Neural cell (in vitro differentiated cells): ENCODE measurements around the gene LCE1D. TPM values are rescaled to one million over a fixed set of nuclear protein-coding genes. Genes with fewer than 3 reads are reported as not detected.

ENCODE experiments used
- H2AFZ ChIP-seq: fragments of 200-600, 300-800 bp; sonication (generic), shearing (Covaris generic); 2 replicates; pipeline ENCODE4 v1.6.0; 2014; ENCODE audit warnings: low read depth, mild to moderate bottlenecking, antibody characterized with exemption, low read length, moderate library complexity
- H3F3A ChIP-seq: fragments of 200-600 bp; shearing (Covaris generic); 2 replicates; pipeline ENCODE4 v1.6.1; 2016; ENCODE audit warnings: mild to moderate bottlenecking, moderate library complexity, mixed read lengths, antibody characterized with exemption, low read length; ENCODE audit not compliant: insufficient read depth, poor library complexity, severe bottlenecking
- H3K27ac ChIP-seq: fragments of 200-600, 300-800 bp; sonication (generic), shearing (Covaris generic); 2 replicates; pipeline ENCODE4 v1.5.1; 2014; ENCODE audit warnings: mild to moderate bottlenecking, low read length, moderate library complexity
- H3K27me3 ChIP-seq: fragments of 300-800, 200-600 bp; sonication (generic), shearing (Covaris generic); 2 replicates; pipeline ENCODE4 v1.6.0; 2014; ENCODE audit warnings: mild to moderate bottlenecking, low read depth, low read length, moderate library complexity; ENCODE audit not compliant: insufficient read depth
- H3K36me3 ChIP-seq: fragments of 300-800, 200-600 bp; sonication (generic), shearing (Covaris generic); 2 replicates; pipeline ENCODE4 v1.5.1; 2014; ENCODE audit warnings: mild to moderate bottlenecking, antibody characterized with exemption, low read length, moderate library complexity; ENCODE audit not compliant: insufficient read depth
- H3K4me2 ChIP-seq: fragments of 300-800, 200-600 bp; sonication (generic), shearing (Covaris generic); 2 replicates; pipeline ENCODE4 v1.6.0; 2014; ENCODE audit warnings: mild to moderate bottlenecking, low read length
- H3K4me3 ChIP-seq: fragments of 300-800, 200-600 bp; sonication (generic), shearing (Covaris generic); 2 replicates; pipeline ENCODE4 v1.5.1; 2014; ENCODE audit warnings: mild to moderate bottlenecking, low read length, moderate library complexity
- H3K79me2 ChIP-seq: fragments of 200-600 bp; shearing (Covaris generic); replicated peaks from 2 replicates; pipeline ENCODE4 v1.6.0; 2014; ENCODE audit warnings: mild to moderate bottlenecking, low read length, moderate library complexity; ENCODE audit not compliant: insufficient read depth
- H3K9ac ChIP-seq: fragments of 300-800, 200-600 bp; sonication (generic), shearing (Covaris generic); 2 replicates; pipeline ENCODE4 v1.6.1; 2016; ENCODE audit warnings: mild to moderate bottlenecking, low read length, mixed read lengths
- H3K9me2 ChIP-seq: fragments of 200-600 bp; shearing (Covaris generic); 2 replicates; pipeline ENCODE4 v1.6.1; 2016; ENCODE audit warnings: mild to moderate bottlenecking, low read length, mixed read lengths; ENCODE audit not compliant: insufficient read depth
- H3K9me3 ChIP-seq: fragments of 200-600, 300-800 bp; sonication (generic), shearing (Covaris generic); 2 replicates; pipeline ENCODE4 v1.6.1; 2016; ENCODE audit warnings: mild to moderate bottlenecking, mixed run types, low read length, moderate library complexity, mixed read lengths
- H4K20me1 ChIP-seq: fragments of 200-600 bp; shearing (Covaris generic); 2 replicates; pipeline ENCODE4 v1.6.1; 2016; ENCODE audit warnings: mild to moderate bottlenecking, mixed run types; ENCODE audit not compliant: insufficient read depth
- CTCF ChIP-seq: fragments of 450-650 bp; IDR thresholded peaks from 2 replicates; pipeline ENCODE4 v1.5.1; 2014; ENCODE audit warnings: antibody characterized with exemption, mild to moderate bottlenecking, moderate library complexity; ENCODE audit not compliant: poor library complexity, severe bottlenecking
- EP300 ChIP-seq: fragments of 450-650 bp; conservative IDR thresholded peaks from 2 replicates; pipeline ENCODE4 v1.6.1; 2014; ENCODE audit warnings: antibody characterized with exemption, mild to moderate bottlenecking, moderate library complexity; ENCODE audit not compliant: poor library complexity, severe bottlenecking
- EZH2 ChIP-seq: fragments of 200-600, 300-800 bp; shearing (Covaris generic), sonication (generic); IDR thresholded peaks from 2 replicates; pipeline ENCODE4 v1.6.1; 2014; ENCODE audit warnings: antibody characterized with exemption, low read length, borderline replicate concordance, mild to moderate bottlenecking; ENCODE audit not compliant: insufficient read depth, poor library complexity, severe bottlenecking
- MXI1 ChIP-seq: fragments of 450-650 bp; conservative IDR thresholded peaks from 2 replicates; pipeline ENCODE4 v1.6.1; 2014; ENCODE audit warnings: antibody characterized with exemption, mild to moderate bottlenecking; ENCODE audit not compliant: poor library complexity, severe bottlenecking
- POLR2AphosphoS5 ChIP-seq: IDR thresholded peaks from 2 replicates; pipeline ENCODE4 v1.6.1; 2012
- RAD21 ChIP-seq: fragments of 450-650 bp; conservative IDR thresholded peaks from 2 replicates; pipeline ENCODE4 v1.6.1; 2014; ENCODE audit warnings: antibody characterized with exemption, mild to moderate bottlenecking, moderate library complexity
- REST ChIP-seq: IDR thresholded peaks from 2 replicates; pipeline ENCODE4 v1.6.1; 2012; ENCODE audit warnings: borderline replicate concordance
- SMC3 ChIP-seq: fragments of 450-650 bp; conservative IDR thresholded peaks from 2 replicates; pipeline ENCODE4 v1.6.1; 2014; ENCODE audit warnings: antibody characterized with exemption, mild to moderate bottlenecking, moderate library complexity; ENCODE audit not compliant: poor library complexity
- TAF1 ChIP-seq: IDR thresholded peaks from 2 replicates; pipeline ENCODE4 v1.6.1; 2012; ENCODE audit warnings: low read depth
- polyA plus RNA-seq: library from polyadenylated mRNA; depleted of rRNA; stranded (reverse); fragments of >200 nt; gene quantifications from 2 replicates; pipeline ENCODE4 v1.2.3, GENCODE V29; 2014

LCE1D gene
- polyA plus RNA-seq, 1 donor from 2014 or later, result not detected

- no peak overlapping the region for H3K4me2 ChIP-seq
- no peaks in the 10 kb centered on the region for H4K20me1 ChIP-seq
- no peak overlapping the region for H3K27ac ChIP-seq
- TF ChIP-seq EP300, result no peak
- H3K9me2 ChIP-seq, result no peaks in the 10 kb centered on the region
- H3K79me2 ChIP-seq, result no peaks in the 10 kb centered on the region
- H3K27me3 ChIP-seq, result no peaks in the 10 kb centered on the region
- no peak overlapping the region for H3K9ac ChIP-seq
- H3K4me3 ChIP-seq, result no peak overlapping the region
- no peaks in the 10 kb centered on the region for H3K36me3 ChIP-seq
- no peaks in the 10 kb centered on the region for H3F3A ChIP-seq
- H2AFZ ChIP-seq, result no peak overlapping the region
- no peaks in the 10 kb centered on the region for H3K9me3 ChIP-seq
Measured at GRCh38 chr1:152776361-152776760, 20.2 kb upstream of the LCE1D start.

GRCh38 chr1:152777510-152778137 is 18.9 kb upstream of the LCE1D start:
- H3K9me3 ChIP-seq, result no peaks in the 10 kb centered on the region
- no peaks in the 10 kb centered on the region for H3K27me3 ChIP-seq

More at GRCh38 chr1:152777510-152778137, 18.9 kb upstream of the LCE1D start:
- H3K4me2 ChIP-seq, result no peak overlapping the region
- no peaks in the 10 kb centered on the region for H3K36me3 ChIP-seq
- no peaks in the 10 kb centered on the region for H3F3A ChIP-seq
- H3K4me3 ChIP-seq, result no peak overlapping the region
- no peaks in the 10 kb centered on the region for H4K20me1 ChIP-seq
- no peak overlapping the region for H3K9ac ChIP-seq
- H3K27ac ChIP-seq, result no peak overlapping the region
- no peaks in the 10 kb centered on the region for H3K9me2 ChIP-seq
- TF ChIP-seq EZH2, result no peak
- TF ChIP-seq MXI1, result no peak
- no peak for TF ChIP-seq RAD21
- no peak for TF ChIP-seq REST
- no peak for TF ChIP-seq SMC3
- TF ChIP-seq CTCF, result no peak
- TF ChIP-seq TAF1, result no peak
- no peak for TF ChIP-seq EP300
- no peak for TF ChIP-seq POLR2AphosphoS5
- H3K79me2 ChIP-seq, result no peaks in the 10 kb centered on the region
- no peak overlapping the region for H2AFZ ChIP-seq
